ENCODE measurements around the gene NKG7.

NKG7 gene

DNA sequence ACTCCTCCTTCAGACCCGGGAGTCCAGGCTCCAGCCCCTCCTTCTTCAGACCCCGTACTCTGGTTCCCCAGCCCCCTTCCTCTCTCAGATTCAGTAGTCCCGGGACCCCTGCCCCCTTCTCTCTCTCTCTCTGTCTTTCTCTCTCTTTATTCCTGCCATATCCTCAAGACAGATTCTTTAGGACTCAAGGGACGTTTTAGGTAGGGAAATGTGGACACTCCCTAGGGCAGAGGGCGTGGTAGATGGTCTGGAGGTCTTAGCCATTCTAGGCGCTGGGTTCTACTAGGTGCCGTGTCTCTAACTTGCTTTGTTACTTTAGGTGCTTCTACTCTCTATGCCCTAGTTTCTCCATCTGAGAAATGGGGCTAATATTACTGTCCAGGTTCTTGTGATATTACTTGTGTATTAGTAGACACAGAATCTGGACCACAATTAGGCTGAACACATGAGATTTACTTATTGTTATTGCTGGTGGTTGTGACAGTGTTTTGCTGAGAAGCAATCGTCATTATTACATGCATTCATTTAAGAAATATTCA, 18.7 kb upstream of the NKG7 start:
- DNase-seq (ENCODE audit: low spot score), result no peak

DNA sequence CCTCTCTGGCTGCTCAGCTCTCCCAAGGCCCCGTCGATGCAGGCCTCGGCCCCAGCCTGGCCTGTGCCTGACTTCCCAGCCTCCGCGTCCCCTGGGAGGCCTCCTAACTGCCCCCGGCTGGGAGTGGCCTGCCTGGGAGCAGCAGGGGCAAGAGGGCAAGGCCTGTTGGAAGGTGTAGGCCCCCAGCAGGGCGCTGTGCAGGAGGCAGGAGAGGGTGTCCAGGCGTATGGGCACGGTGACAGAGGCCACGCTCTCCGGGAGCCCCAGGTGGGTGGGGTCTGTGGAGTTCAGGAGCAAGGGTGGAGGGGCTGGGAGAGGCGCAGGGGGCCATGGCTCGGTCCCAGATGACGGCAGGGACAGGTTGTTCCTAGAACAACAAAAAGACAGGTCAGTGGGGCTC, 16.7 kb upstream of the NKG7 start:
- no peak for DNase-seq (ENCODE audit: low spot score)

DNA sequence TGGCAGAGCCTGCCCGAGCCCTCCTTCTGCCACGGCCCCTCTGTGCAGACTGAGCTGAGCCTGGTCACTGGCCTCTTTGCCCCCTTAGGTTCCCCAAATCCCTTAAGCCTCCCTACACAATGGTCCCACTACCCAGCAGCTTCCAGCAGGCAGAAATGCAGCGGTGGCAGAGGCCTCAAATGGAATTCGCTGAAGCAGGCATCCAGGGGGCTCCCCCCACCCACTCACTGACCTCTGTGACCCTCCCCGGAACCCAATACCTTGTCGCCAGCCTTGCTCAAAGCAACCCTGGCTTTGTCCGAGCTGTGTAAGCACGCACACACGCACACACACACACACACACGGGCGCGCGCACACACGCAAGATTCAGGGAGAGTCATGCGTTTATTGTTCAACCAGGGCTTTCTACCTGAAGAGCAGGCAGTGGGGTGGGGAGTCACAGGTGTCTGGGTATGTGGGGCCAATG, 15.5 kb upstream of the NKG7 start, which contains the start of gene LIM2:
Gene LIM2 (minus strand): TSS at position 51 of the 466 bp plus-strand sequence. CDS start 531 bp downstream, outside the sequence.
- no peak for DNase-seq (ENCODE audit: low spot score)

DNA sequence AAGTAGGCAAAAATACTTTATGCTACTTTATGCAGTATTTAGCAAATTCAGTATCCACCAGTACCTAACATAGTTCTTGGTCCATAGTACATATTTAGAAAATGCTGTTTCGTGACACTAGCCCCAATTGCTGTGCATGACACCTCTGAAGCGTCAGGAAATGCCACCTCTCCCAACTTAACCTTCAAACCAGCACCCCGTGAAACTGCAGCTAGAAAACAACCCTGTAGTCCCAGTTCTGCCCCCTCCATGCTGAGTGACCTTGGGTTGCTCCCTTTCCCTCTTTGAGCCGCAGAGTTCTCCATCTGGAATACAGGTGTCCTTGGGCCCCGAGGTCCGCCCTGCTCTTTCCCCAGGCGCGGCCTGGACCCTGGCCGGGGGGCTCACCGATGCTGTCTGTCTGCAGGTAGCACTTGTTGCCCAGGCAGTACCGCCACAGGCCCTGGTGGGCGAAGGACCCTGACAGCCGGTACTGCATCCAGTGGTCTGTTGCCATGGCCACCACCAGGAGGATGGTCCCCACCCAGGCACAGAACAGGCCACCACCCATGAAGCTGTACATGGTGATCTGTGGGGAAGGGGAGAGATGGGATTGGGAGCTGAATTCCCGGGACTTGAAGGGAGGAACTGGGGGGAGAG, 14.5 kb upstream of the NKG7 start:
- no peak for DNase-seq (ENCODE audit: low spot score)

DNA sequence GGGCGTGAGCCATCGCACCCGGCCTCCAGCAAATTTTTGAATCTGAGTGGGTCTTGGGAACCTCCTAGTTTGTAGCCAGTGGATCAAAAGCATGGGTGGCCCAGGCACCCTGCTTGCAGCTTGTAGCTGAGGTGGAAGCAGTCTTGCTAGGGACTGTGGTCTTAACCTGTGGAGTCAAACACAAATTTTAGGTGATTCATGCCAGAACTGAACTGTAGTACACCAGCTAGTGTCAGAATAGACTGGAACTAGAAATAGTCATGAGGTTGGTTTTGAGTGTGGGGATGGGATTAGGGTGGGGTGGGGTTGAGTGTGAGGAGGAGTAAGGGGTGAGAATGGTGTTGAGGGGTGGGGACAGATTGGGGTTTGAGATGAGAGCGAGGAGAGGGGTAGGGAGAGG, 9.6 kb upstream of the NKG7 start:
- DNase-seq (ENCODE audit: low spot score), result no peak

DNA sequence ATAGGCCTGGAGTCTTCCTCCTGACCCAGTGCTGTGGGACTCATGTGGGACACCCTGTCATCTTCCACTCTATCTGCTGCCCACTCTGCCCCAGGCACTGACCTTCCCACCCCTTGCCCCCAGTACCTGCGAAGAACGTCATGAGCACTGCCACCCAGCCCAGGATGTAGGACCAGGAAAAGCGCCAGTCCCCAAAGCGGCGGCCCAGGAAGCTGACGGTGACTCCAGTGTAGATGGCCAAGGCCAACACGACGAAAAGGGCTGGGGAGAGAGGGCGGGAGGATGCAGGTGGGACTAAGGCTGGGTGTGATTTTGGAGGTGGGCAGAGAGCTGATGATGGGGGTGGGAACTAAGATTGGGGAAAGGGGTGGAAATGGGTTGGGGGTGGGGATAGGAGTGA, 7.9 kb upstream of the NKG7 start:
- DNase-seq (ENCODE audit: low spot score), result no peak

DNA sequence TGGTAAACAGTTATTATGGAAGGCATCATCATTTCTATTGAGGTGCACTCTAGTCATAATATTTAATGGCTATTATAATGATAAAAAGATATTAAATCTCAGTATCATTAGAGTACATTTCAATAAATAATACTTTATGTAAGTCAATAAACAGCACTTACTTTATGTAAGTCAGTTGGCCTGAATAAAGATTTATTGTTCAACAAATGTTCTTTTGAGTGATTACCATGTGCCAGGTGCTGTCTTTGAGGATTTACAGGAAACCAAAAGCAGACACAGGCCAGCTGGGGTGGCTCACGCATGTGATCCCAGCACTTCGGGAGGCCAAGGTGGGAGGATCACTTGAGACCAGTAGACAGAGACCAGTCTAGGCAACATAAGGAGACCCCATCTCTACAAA, 5.0 kb upstream of the NKG7 start:
- DNase-seq (ENCODE audit: low spot score), result no peak

DNA sequence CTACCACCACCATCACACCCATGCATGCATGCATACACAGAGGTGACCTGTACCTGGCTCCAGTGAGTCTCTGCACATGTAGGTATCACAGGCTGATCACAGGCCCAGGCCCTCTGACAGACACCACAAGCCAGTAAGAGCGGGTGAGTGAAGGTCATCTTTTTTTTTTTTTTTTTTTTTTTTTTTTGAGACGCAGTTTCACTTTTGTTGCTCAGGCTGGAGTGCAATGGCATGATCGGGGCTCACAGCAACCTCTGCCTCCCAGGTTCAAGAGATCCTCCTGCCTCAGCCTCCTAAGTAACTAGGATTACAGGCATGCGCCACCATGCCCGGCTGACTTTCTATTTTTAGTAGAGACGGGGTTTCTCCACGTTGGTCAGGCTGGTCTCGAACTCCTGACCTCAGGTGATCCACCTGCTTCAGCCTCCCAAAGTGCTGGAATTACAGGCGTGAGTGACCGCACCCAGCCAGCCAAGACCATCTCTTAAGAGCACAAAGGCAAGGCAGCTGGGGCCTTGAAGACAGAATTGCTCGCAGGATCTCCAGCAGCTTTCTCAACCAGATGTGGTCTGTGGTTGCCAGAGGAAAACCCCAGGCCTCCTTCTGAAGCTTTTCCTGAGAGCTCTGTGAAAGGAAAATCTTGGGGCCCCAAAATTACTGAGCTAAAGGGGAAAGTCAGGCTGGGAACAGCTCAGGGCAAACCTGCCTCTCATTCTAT, 3.2 kb upstream of the NKG7 start:
- DNase-seq (ENCODE audit: low spot score), result no peak

DNA sequence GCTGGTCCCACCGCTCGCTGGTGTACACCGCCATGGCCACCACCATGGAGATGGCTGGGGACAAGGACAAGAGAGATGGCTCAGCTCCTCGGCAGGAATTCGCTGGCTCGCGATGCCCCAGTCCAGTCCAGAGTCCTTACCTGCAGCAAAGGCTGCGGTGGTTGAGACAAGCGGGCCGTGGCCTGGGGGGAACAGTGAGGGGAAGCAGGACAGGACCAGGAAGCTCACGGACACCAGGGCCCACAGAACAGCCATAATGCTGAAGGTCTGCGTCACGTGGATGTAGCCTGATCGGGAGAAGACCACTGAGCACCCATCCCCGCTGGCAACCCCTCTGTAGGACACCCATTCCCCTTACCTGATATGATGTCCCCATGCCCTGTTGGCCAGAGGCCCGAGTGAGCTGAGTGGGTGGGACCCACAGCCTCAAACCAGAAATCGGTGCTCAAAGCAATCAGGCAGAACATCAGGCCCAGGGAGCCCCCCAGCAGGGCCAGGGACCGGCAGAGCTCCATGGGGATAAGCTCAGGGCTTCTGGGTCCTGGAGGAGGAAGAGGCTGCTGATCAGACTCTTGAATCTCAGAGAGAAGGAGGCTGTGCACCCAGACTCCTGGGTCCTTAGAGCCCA, 319 bp downstream of the NKG7 start:
- no peak for DNase-seq (ENCODE audit: low spot score)

DNA sequence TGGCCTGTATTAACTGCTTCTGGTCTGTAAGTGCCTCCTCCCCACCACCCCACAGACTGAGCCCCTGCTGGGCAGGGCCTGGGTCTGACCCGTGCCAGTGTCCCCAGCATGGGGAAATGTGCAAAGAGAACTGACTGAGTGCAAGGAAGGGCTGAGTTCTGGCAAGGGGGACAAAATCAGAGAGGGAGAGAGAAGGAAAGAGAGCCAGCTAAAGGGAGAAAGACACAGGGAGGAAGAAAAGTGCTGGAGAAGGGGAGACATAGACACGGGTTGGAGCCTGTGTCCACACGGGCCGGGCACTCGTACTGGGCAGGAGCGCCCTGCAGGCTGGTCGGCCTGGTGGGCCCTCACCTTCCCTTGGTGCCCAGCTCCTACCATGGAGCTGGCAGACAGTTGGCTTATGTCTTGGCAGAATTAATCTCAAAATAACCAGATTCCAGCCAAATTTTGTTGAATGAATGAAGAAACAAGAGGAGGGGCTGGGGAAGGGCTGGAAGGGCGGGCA, 1.2 kb downstream of the NKG7 start:
- no peak for DNase-seq (ENCODE audit: low spot score)

DNA sequence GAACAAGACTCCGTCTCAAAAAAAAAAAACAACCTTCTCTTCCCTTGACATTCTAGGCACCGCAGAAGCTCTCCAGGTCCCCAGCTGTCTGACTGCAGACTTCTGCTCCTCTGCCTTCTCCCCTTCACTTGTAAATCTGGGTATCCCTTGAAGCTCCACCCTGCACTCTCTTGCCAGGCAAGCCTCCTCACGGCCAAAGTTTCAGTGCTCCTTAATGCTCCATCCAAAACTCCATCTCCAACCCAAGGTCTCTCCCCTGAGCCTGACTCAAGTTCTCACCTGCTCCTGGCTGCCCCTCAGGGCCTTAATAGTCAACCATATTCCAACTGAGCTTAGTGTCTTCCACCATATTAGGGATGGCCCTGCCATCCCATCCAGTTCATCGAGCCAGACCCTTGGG, 2.2 kb downstream of the NKG7 start:
- no peak for DNase-seq (ENCODE audit: low spot score)

DNA sequence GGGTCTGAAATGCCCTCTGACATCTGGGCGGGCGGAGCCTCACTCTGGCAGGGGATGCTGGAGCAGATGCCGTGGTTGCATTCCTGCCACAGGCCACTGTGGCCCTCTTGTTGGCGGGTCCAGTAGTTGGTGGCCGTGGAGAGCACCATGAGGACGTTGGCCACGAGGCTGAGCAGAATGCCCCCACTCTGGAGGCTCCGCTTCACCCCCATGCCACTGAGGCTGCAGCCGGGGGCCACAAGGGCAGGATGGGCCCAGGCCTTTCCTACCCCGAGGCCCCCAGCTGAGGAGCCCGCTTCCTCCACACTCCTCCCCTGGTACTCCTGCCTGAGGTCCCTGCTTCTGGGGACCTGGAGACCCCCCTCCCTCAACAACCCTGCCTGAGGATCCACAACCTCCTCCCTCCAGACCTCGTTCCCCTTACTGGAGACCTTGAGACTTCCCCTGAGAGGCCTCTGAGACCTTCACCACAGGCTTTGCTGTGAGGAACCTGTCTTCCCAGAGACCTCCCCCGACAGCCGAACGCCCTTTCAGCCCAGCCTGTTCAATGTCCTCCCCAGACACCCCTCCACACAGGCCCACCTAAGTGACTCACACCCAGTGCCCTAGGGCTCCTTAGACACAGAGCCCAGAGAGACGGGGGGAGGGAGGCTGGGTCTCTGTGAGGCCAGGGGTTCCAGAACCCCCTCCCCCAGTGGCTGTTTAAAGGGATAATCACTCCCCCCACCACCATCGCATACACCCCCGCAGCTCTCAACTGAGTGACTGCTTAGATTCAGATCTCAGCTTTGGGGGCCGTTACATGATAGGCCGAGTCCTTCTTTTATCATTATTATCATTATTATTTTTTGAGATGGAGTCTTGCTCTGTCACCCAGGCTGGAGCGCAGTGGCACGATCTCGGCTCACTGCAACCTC, 3.8 kb downstream of the NKG7 start, which contains the start of gene CLDND2:
Gene CLDND2 (minus strand): TSS at position 638 of the 917 bp plus-strand sequence. CDS start 426 bp downstream, at position 212.
- DNase-seq (ENCODE audit: low spot score), result no peak

DNA sequence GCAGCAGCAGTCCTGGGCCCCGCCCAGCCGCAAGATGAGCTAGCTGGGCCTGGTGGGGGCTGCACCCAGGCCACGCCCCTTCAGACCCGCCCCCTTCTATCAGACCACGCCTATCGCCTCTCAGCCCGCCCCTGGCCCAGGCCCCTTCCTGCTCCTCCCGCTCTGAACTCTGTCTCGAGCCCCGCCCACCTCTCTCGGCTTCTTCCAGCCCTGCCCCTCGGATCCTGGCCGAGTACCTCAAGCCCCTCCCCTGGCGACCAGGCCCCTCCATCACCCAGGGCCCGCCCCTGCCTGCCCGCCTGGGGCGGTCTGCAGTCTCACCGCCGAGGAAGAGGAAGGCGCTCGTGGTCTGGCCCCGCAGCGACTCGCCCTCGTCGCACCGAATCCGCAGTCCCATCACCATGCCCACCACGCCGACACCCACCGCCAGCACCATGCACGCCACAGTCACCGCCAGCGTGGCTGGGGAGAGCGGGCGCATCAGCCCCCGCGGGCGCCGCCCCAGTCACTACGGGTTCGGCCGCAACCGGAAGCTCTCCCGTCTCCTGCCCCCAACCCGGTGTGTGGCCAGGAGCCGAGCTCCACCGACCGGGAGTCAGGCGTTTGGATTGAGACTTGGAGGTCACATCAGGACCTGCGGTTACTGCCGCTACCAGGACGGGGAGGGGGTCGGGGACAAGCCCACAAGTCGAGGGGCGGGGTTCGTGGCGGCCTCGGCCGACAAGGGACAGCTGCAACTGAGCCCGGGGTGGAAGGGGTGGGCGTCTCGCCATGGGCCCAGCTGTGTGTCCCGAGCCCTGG, 4.7 kb downstream of the NKG7 start:
- DNase-seq (ENCODE audit: low spot score), result peak; percentile 99

DNA sequence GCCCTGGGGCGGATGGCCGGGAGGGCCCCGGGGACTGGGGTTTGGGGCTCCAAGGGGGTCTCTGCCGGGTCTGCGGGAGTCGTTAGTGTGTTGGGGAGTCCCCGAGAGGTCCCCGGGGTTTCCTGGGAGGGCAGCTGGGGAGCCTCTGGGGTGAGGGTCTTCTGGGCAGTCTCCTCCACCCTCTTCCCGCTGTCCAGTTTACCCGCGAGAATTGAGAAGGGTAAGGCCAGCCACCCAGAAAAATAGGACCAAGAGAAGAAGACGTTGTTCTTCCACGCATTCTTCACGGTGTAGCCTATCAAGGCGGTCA, 5.2 kb downstream of the NKG7 start:
- no peak for DNase-seq (ENCODE audit: low spot score)

DNA sequence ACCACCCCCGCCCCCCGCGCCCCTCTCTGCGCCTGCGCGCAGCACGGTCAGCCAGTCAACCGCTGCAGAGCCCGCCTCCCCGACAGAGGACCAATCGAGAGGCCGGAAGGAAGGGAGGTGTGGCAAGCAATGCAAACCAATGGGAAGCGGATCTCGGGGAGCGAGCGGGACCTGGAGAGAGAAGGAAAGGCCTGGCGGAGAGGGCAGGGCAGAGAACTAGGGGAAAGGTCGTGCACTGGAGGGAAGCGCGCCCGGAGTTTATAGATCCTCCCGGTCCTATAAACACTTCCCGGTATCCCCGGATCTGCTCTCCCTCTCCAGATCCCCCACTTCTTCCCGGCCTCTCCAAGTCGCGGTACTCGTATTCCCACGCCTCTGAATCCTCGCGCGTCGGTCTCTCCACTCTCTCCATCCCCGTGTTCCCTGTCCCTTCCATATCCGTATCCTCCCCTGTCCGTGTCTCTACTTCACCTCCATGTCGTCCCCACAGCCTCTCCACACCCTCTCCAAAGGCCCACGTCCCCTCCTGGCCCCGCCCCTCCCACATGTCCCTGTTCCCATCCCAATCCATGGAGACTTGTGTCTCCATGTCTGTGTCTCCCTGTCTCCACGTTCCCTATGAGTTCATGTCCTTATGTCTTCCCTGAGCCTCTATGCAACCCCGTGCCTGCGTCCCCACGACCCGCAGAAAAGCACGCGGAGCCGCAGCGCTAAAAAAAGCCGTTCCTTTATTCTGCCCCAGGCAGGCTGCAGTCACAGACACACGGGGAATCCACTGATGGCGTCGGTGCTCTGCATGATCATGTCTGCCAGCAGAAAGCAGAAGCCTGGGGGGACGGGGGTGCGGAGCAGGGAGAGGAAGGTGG, 5.8 kb downstream of the NKG7 start:
- peak; percentile 98 for DNase-seq (ENCODE audit: low spot score)

DNA sequence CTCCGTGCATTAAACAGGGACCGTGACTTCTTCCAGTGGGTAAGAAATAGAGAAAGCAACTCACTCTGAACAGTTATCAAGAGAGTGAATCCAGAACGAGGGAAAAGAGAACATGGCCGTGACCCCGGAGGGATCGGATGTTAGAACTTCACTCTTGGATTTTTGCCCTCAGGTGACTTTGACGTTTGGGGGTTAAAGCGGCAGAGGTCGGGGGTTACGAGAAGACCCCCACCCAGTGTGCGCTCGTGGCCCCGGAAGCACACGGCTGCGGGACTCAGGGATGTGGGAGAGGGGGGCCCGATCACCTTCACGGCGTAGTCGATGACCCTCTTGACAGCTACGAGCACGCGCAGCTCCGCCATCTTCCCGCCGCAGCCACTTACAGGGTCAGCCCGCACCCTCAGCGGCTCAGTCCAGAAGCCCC, 6.5 kb downstream of the NKG7 start, which contains the start of gene ETFB:
Gene ETFB (minus strand): TSS at position 424 of the 424 bp plus-strand sequence. CDS start 62 bp downstream, at position 362.
- no peak for DNase-seq (ENCODE audit: low spot score)

DNA sequence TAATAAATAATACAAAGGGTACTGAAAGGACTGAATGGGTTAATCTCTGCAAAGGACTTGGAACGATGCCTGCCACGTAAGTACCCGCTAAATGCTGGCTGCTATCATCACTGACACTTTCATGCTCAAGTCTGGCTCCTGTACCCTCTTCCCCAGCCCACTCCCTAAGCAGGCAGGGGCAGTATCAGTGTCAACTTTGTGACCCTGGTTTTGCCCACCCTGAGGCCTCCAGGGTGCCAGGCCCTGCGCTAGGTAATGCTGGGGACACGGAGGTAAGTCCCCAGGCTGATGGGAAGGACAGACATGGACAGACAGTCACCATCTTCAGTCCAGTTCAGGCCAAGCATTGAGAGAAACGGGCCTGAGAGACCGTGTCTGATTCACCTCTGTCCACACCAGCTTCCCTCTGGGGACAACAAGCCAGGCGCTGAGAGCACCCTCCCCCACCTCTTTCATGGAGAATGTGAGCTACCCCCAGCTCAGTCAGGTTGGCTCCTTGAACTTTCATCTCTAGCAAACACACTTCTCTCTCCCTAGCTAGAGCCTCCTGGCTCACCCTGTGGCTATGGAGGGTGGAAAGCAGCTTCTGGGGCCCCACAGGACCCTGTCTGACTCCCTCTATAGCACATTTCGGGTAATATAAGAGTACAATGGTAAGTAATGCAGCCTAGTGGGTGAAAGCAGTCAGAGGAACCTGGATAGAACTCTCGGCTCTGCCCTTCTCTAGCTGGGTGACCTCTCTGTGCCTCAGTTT, 7.1 kb downstream of the NKG7 start:
- peak; percentile 22 for DNase-seq (ENCODE audit: low spot score)

DNA sequence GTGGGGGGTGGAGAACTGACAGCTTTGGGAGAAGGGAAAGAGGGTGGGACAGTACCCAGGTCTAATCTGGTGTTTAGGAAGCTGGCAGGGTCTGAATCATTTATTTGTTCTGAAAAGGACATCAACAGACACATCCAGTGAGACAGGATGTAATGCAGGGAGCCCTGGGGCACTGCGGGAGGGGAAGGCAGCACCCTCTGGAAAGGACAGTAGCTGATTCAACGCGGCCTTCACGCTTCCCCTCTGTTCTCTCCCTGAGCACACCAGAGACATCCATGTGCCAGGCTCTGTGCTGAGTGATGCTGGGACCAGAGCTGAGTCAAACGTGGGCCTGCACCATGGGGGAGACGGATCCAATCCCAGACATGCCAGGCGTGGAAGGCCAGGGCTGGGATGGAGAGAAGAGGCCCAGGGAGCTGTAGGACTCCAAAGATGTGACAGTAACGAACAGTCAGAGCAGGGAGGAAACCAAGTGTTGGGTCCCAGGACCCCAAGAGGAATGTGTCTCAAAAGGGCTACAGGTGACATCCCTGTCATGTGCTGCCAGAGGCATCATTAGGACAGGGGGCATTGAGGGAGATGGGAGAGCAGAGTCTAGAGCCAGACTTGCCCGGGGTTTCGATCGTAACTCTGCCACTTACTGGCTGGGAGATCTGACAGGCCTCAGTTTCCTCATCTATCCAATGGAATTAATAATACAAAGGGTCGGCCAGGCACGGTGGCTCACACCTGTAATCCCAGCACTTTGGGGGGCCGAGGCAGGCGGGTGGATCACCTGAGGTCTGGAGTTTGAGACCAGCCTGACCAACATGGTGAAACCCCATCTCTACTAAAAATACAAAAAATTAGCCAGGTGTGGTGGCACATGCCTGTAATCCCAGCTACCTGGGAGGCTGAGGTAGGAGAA, 8.0 kb downstream of the NKG7 start:
- DNase-seq (ENCODE audit: low spot score), result no peak
